ENCODE results near the gene TBC1D17. TPM values are rescaled to one million over a fixed set of nuclear protein-coding genes. Genes with fewer than 3 reads are reported as not detected.
A peak's percentile ranks its signal among the peaks of the same experiment; 100 is the strongest.

Gene TBC1D17
- total RNA-seq, 1 donor from 2014 or later: 36.8 TPM

GRCh38 chr19:49837425-49837824 is 40.1 kb upstream of the TBC1D17 start:
- TF ChIP-seq CTCF (IDR thresholded peaks at IDR 0.05; ENCODE audit: unreplicated experiment): no peak

GRCh38 chr19:49838885-49839588 is 38.5 kb upstream of the TBC1D17 start:
- Mint-ChIP-seq H3K9me3 (ENCODE audit: unreplicated experiment) (no peaks in the 10 kb centered on the region), H3K36me3 (ENCODE audit: low read depth, unreplicated experiment) (peaks cover 45% of the 10 kb centered on the region), H3K27ac (ENCODE audit: unreplicated experiment) (no peak overlapping the region), H3K4me3 (ENCODE audit: unreplicated experiment) (peak overlapping the region; percentile 33), H3K27me3 (ENCODE audit: unreplicated experiment) (peaks cover 13% of the 10 kb centered on the region), H3K4me1 (ENCODE audit: unreplicated experiment) (no peaks in the 10 kb centered on the region)
- no peak for TF ChIP-seq CTCF (IDR thresholded peaks at IDR 0.05; ENCODE audit: unreplicated experiment)
- DNase-seq (ENCODE audit: low spot score): no peak

More at GRCh38 chr19:49837425-49837824, 40.1 kb upstream of the TBC1D17 start:
- no peaks in the 10 kb centered on the region for H3K9me3 Mint-ChIP-seq (ENCODE audit: unreplicated experiment)
- H3K4me3 Mint-ChIP-seq (ENCODE audit: unreplicated experiment): peak overlapping the region; percentile 81
- peaks cover 6% of the 10 kb centered on the region for H3K4me1 Mint-ChIP-seq (ENCODE audit: unreplicated experiment)
- H3K27ac Mint-ChIP-seq (ENCODE audit: unreplicated experiment): peak overlapping the region; percentile 64
- no peak for DNase-seq (ENCODE audit: low spot score)
- H3K27me3 Mint-ChIP-seq (ENCODE audit: unreplicated experiment): peaks cover 19% of the 10 kb centered on the region
- peaks cover 60% of the 10 kb centered on the region for H3K36me3 Mint-ChIP-seq (ENCODE audit: low read depth, unreplicated experiment)

GRCh38 chr19:49839713-49840112 is 37.8 kb upstream of the TBC1D17 start:
- H3K27ac Mint-ChIP-seq (ENCODE audit: unreplicated experiment): no peak overlapping the region
- H3K9me3 Mint-ChIP-seq (ENCODE audit: unreplicated experiment): no peaks in the 10 kb centered on the region
- no peak for DNase-seq (ENCODE audit: low spot score)
- H3K36me3 Mint-ChIP-seq (ENCODE audit: low read depth, unreplicated experiment): peaks cover 42% of the 10 kb centered on the region
- TF ChIP-seq CTCF (IDR thresholded peaks at IDR 0.05; ENCODE audit: unreplicated experiment): no peak
- H3K27me3 Mint-ChIP-seq (ENCODE audit: unreplicated experiment): peaks cover 13% of the 10 kb centered on the region
- H3K4me1 Mint-ChIP-seq (ENCODE audit: unreplicated experiment): no peaks in the 10 kb centered on the region
- no peak overlapping the region for H3K4me3 Mint-ChIP-seq (ENCODE audit: unreplicated experiment)

- H3K4me1 Mint-ChIP-seq (ENCODE audit: unreplicated experiment): no peaks in the 10 kb centered on the region
- no peak for TF ChIP-seq CTCF (IDR thresholded peaks at IDR 0.05; ENCODE audit: unreplicated experiment)
- H3K27me3 Mint-ChIP-seq (ENCODE audit: unreplicated experiment): peaks cover 12% of the 10 kb centered on the region
- no peaks in the 10 kb centered on the region for H3K9me3 Mint-ChIP-seq (ENCODE audit: unreplicated experiment)
- H3K27ac Mint-ChIP-seq (ENCODE audit: unreplicated experiment): peak overlapping the region; percentile 64
- no peak for DNase-seq (ENCODE audit: low spot score)
- peak overlapping the region; percentile 26 for H3K4me3 Mint-ChIP-seq (ENCODE audit: unreplicated experiment)
- peaks cover 36% of the 10 kb centered on the region for H3K36me3 Mint-ChIP-seq (ENCODE audit: low read depth, unreplicated experiment)
Measured at GRCh38 chr19:49840321-49840720, 37.2 kb upstream of the TBC1D17 start.

GRCh38 chr19:49840736-49841249 is 36.7 kb upstream of the TBC1D17 start:
- TF ChIP-seq CTCF (IDR thresholded peaks at IDR 0.05; ENCODE audit: unreplicated experiment): no peak
- Mint-ChIP-seq H3K9me3 (ENCODE audit: unreplicated experiment) (no peaks in the 10 kb centered on the region), H3K4me1 (ENCODE audit: unreplicated experiment) (no peaks in the 10 kb centered on the region), H3K36me3 (ENCODE audit: low read depth, unreplicated experiment) (peaks cover 36% of the 10 kb centered on the region), H3K4me3 (ENCODE audit: unreplicated experiment) (peak overlapping the region; percentile 26), H3K27me3 (ENCODE audit: unreplicated experiment) (peaks cover 12% of the 10 kb centered on the region), H3K27ac (ENCODE audit: unreplicated experiment) (peak overlapping the region; percentile 64)
- no peak for DNase-seq (ENCODE audit: low spot score)

All from endothelial cell (in vitro differentiated cells).